ENCODE measurements around the gene SLC23A2. TPM values are rescaled to one million over a fixed set of nuclear protein-coding genes. Genes with fewer than 3 reads are reported as not detected.

The SLC23A2 gene
- total RNA-seq, 1 experiment from 2014 or later, result 22.3 TPM

GRCh38 chr20:4967752-4968477 is 33.4 kb downstream of the SLC23A2 start:
- intact Hi-C loops (cut with micrococcal nuclease; ENCODE audit: unreplicated experiment), result no loop called here
- BruUV-seq (replicated peaks), result no TSS peak
- CTCF ChIA-PET, result interaction anchor here (0.6 kb wide), 1 partner anchor 1089 kb away, joined by 4 read pairs; no protein-coding TSS in a partner anchor

GRCh38 chr20:4966826-4967751 is 34.2 kb downstream of the SLC23A2 start:
- Histone ChIP-seq H3K4me1 (replicated peaks; ENCODE audit: insufficient read depth) (no peaks in the 10 kb centered on the region), H3K9me3 (ENCODE audit: insufficient read depth, low read depth) (no peaks in the 10 kb centered on the region), H2AFZ (no peak overlapping the region), H4K20me1 (ENCODE audit: insufficient read depth) (0 out of 2 replicates have a peak, but pooled peaks cover 3% of the 10 kb centered on the region), H3K9me2 (ENCODE audit: insufficient read depth) (no peaks in the 10 kb centered on the region), H3K79me2 (ENCODE audit: low read depth) (peaks cover 23% of the 10 kb centered on the region), H3K4me3 (no peak overlapping the region), H3K27me3 (ENCODE audit: insufficient read depth, low read depth) (no peaks in the 10 kb centered on the region), H3K27ac (no peak overlapping the region), H3K36me3 (ENCODE audit: low read depth) (peaks cover 11% of the 10 kb centered on the region; the same call in 1 of the 2 replicates), H3K4me2 (no peak overlapping the region), H3F3A (ENCODE audit: insufficient read depth, low read depth) (no peaks in the 10 kb centered on the region)
- ChIA-PET POLR2A (ENCODE audit: unreplicated experiment) (interaction anchor here (0.7 kb wide), 1 partner anchor 128 kb away, joined by 6 read pairs; no protein-coding TSS in a partner anchor), CTCF (no interaction called here)
- intact Hi-C loops (cut with micrococcal nuclease; ENCODE audit: unreplicated experiment), result no loop called here
- no peak for DNase-seq
- no TSS peak for BruUV-seq (replicated peaks)
- TF ChIP-seq, protein P1, sequence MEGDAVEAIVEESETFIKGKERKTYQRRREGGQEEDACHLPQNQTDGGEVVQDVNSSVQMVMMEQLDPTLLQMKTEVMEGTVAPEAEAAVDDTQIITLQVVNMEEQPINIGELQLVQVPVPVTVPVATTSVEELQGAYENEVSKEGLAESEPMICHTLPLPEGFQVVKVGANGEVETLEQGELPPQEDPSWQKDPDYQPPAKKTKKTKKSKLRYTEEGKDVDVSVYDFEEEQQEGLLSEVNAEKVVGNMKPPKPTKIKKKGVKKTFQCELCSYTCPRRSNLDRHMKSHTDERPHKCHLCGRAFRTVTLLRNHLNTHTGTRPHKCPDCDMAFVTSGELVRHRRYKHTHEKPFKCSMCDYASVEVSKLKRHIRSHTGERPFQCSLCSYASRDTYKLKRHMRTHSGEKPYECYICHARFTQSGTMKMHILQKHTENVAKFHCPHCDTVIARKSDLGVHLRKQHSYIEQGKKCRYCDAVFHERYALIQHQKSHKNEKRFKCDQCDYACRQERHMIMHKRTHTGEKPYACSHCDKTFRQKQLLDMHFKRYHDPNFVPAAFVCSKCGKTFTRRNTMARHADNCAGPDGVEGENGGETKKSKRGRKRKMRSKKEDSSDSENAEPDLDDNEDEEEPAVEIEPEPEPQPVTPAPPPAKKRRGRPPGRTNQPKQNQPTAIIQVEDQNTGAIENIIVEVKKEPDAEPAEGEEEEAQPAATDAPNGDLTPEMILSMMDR (conservative IDR thresholded peaks at IDR 0.05), result no peak
- no peak for TF ChIP-seq EZH2 (IDR thresholded peaks at IDR 0.05; ENCODE audit: low read depth)

More at GRCh38 chr20:4967752-4968477, 33.4 kb downstream of the SLC23A2 start:
- TF ChIP-seq EZH2 (IDR thresholded peaks at IDR 0.05; ENCODE audit: low read depth), result no peak
- TF ChIP-seq, protein P1 (conservative IDR thresholded peaks at IDR 0.05), result no peak
- POLR2A ChIA-PET (ENCODE audit: unreplicated experiment), result interaction anchor here (0.5 kb wide), 1 partner anchor 152 kb away, joined by 3 read pairs; no protein-coding TSS in a partner anchor
- 0 out of 2 replicates have a peak, but pooled peaks cover 3% of the 10 kb centered on the region for H4K20me1 ChIP-seq (ENCODE audit: insufficient read depth)
- DNase-seq, result no peak
- H3K27ac ChIP-seq, result no peak overlapping the region
- no peak overlapping the region for H3K4me3 ChIP-seq
- H3K9me3 ChIP-seq (ENCODE audit: insufficient read depth, low read depth), result no peaks in the 10 kb centered on the region
- H3K79me2 ChIP-seq (ENCODE audit: low read depth), result peaks cover 22% of the 10 kb centered on the region
- peaks cover 11% of the 10 kb centered on the region; the same call in 1 of the 2 replicates for H3K36me3 ChIP-seq (ENCODE audit: low read depth)
- no peaks in the 10 kb centered on the region for H3K27me3 ChIP-seq (ENCODE audit: insufficient read depth, low read depth)
- no peak overlapping the region for H3K4me2 ChIP-seq
- H2AFZ ChIP-seq, result no peak overlapping the region
- H3K4me1 ChIP-seq (replicated peaks; ENCODE audit: insufficient read depth), result no peaks in the 10 kb centered on the region
- H3K9me2 ChIP-seq (ENCODE audit: insufficient read depth), result no peaks in the 10 kb centered on the region
- H3F3A ChIP-seq (ENCODE audit: insufficient read depth, low read depth), result no peaks in the 10 kb centered on the region

GRCh38 chr20:4962241-4962855 is 39.0 kb downstream of the SLC23A2 start:
- no TSS peak for BruUV-seq (replicated peaks)
- Histone ChIP-seq H4K20me1 (ENCODE audit: insufficient read depth) (peaks cover 3% of the 10 kb centered on the region; the same call in 1 of the 2 replicates), H3K9me3 (ENCODE audit: insufficient read depth, low read depth) (no peaks in the 10 kb centered on the region), H3K27me3 (ENCODE audit: insufficient read depth, low read depth) (no peaks in the 10 kb centered on the region), H3K4me1 (replicated peaks; ENCODE audit: insufficient read depth) (no peaks in the 10 kb centered on the region), H3K4me3 (no peak overlapping the region), H3K4me2 (no peak overlapping the region), H3K9me2 (ENCODE audit: insufficient read depth) (no peaks in the 10 kb centered on the region), H3K79me2 (ENCODE audit: low read depth) (peaks cover 14% of the 10 kb centered on the region), H3F3A (ENCODE audit: insufficient read depth, low read depth) (no peaks in the 10 kb centered on the region), H3K27ac (no peak overlapping the region), H3K36me3 (ENCODE audit: low read depth) (0 out of 2 replicates have a peak, but pooled peaks cover 1% of the 10 kb centered on the region), H2AFZ (no peak overlapping the region)
- ChIA-PET CTCF (no interaction called here), POLR2A (ENCODE audit: unreplicated experiment) (no interaction called here)
- no peak for DNase-seq
- intact Hi-C loops (cut with micrococcal nuclease; ENCODE audit: unreplicated experiment), result no loop called here
- TF ChIP-seq, protein P1 (conservative IDR thresholded peaks at IDR 0.05), result no peak
- TF ChIP-seq EZH2 (IDR thresholded peaks at IDR 0.05; ENCODE audit: low read depth), result no peak

All from PC-9 (cell line).